OCI-LY1 (cell line): Measurements from ENCODE around the gene CLDN4.
"Not testable (repeated sequence)": the region's sequence is repeated elsewhere in the genome, so short reads cannot be mapped to it uniquely, and the experiment has no call there.

Experiments used
- H2AFZ ChIP-seq: fragments of 200-600 bp; sonication (generic), shearing (Covaris generic); 2 replicates; pipeline ENCODE4 v1.6.0; 2014; ENCODE audit warnings: antibody characterized with exemption, mild to moderate bottlenecking, low read length
- H3F3A ChIP-seq: fragments of 200-600 bp; sonication (generic), shearing (Covaris generic); 2 replicates; pipeline ENCODE4 v1.6.0; 2014; ENCODE audit warnings: mild to moderate bottlenecking, antibody characterized with exemption, low read length, moderate library complexity; ENCODE audit not compliant: insufficient read depth
- H3K27ac ChIP-seq: fragments of 200-600 bp; sonication (generic); 2 replicates; pipeline ENCODE4 v1.5.1; 2014; ENCODE audit warnings: low read length, mixed run types, mild to moderate bottlenecking, low read depth; ENCODE audit not compliant: poor library complexity, severe bottlenecking
- H3K27me3 ChIP-seq: fragments of 200-600 bp; sonication (generic); 2 replicates; pipeline ENCODE4 v1.6.0; 2014; ENCODE audit warnings: antibody characterized with exemption, mild to moderate bottlenecking, low read length, moderate library complexity; ENCODE audit not compliant: insufficient read depth
- H3K36me3 ChIP-seq: fragments of 200-600 bp; sonication (generic); 2 replicates; pipeline ENCODE4 v1.6.1; 2014; ENCODE audit warnings: mild to moderate bottlenecking, antibody characterized with exemption, low read length, moderate library complexity, mixed read lengths; ENCODE audit not compliant: insufficient read depth
- H3K4me1 ChIP-seq: fragments of 200-600 bp; sonication (generic); 2 replicates; pipeline ENCODE4 v1.5.1; 2014; ENCODE audit warnings: mild to moderate bottlenecking, low read length, moderate library complexity; ENCODE audit not compliant: insufficient read depth, severe bottlenecking
- H3K4me2 ChIP-seq: fragments of 200-600 bp; sonication (generic), shearing (Covaris generic); 2 replicates; pipeline ENCODE4 v1.6.1; 2014; ENCODE audit warnings: low read length
- H3K4me3 ChIP-seq: fragments of 200-600 bp; sonication (generic); 2 replicates; pipeline ENCODE4 v1.5.1; 2014; ENCODE audit warnings: low read length, low read depth, mild to moderate bottlenecking, mixed read lengths; ENCODE audit not compliant: poor library complexity, severe bottlenecking
- H3K79me2 ChIP-seq: fragments of 200-600 bp; shearing (Covaris generic); 2 replicates; pipeline ENCODE4 v1.6.1; 2016; ENCODE audit warnings: mixed run types, low read length, mixed read lengths; ENCODE audit not compliant: insufficient read depth
- H3K9ac ChIP-seq: fragments of 200-600 bp; sonication (generic), shearing (Covaris generic); 2 replicates; pipeline ENCODE4 v1.6.1; 2014; ENCODE audit warnings: mild to moderate bottlenecking, low read length, mixed read lengths
- H3K9me2 ChIP-seq: fragments of 200-600 bp; sonication (generic), shearing (Covaris generic); 2 replicates; pipeline ENCODE4 v1.6.1; 2014; ENCODE audit warnings: low read depth, mild to moderate bottlenecking, low read length, mixed read lengths
- H3K9me3 ChIP-seq: fragments of 200-600 bp; shearing (Covaris generic); 2 replicates; pipeline ENCODE4 v1.6.1; 2014; ENCODE audit warnings: low read length, mixed read lengths
- H4K20me1 ChIP-seq: fragments of 200-600 bp; sonication (generic), shearing (Covaris generic); 2 replicates; pipeline ENCODE4 v1.6.0; 2016; ENCODE audit warnings: mild to moderate bottlenecking, low read length; ENCODE audit not compliant: insufficient read depth
- CTCF ChIP-seq: fragments of 200-600 bp; sonication (generic), shearing (Covaris generic); IDR thresholded peaks from 2 replicates; pipeline ENCODE4 v1.5.1; 2017; ENCODE audit warnings: mild to moderate bottlenecking, antibody characterized with exemption, low read length, moderate library complexity, mixed read lengths
- EZH2 ChIP-seq: fragments of 200-600 bp; sonication (generic), shearing (Covaris generic); IDR thresholded peaks from 2 replicates; pipeline ENCODE4 v1.8.0; 2017; ENCODE audit warnings: borderline replicate concordance, mixed run types, mild to moderate bottlenecking, antibody characterized with exemption, low read length, moderate library complexity, mixed read lengths

Gene CLDN4, protein sequence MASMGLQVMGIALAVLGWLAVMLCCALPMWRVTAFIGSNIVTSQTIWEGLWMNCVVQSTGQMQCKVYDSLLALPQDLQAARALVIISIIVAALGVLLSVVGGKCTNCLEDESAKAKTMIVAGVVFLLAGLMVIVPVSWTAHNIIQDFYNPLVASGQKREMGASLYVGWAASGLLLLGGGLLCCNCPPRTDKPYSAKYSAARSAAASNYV

DNA sequence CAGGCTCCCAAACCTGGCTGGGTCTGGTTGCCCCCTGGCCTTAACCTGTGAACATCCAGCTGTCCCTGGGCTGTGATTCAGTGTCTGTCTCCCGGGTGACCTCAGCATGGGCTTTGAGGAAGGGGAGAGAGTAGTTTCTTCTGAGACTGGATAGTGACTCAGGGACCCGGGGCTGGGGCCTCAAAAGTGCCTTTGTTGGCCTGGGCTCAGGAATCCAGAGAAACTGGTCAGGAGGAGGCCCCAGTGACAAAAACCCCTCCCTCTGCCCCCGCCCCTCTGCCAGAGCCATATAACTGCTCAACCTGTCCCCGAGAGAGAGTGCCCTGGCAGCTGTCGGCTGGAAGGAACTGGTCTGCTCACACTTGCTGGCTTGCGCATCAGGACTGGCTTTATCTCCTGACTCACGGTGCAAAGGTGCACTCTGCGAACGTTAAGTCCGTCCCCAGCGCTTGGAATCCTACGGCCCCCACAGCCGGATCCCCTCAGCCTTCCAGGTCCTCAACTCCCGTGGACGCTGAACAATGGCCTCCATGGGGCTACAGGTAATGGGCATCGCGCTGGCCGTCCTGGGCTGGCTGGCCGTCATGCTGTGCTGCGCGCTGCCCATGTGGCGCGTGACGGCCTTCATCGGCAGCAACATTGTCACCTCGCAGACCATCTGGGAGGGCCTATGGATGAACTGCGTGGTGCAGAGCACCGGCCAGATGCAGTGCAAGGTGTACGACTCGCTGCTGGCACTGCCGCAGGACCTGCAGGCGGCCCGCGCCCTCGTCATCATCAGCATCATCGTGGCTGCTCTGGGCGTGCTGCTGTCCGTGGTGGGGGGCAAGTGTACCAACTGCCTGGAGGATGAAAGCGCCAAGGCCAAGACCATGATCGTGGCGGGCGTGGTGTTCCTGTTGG, at the start of gene CLDN4:
CLDN4 (plus strand) TSS at position 316 of the 903 bp plus-strand sequence; CDS start at position 522, 206 bp downstream.
- H3K9me3 ChIP-seq, result no peaks in the 10 kb centered on the region
- no peak within 1 kb of the TSS for H3K4me2 ChIP-seq
- no peak for TF ChIP-seq CTCF
- no peaks in the 10 kb centered on the region for H3K36me3 ChIP-seq
- H2AFZ ChIP-seq, result no peak within 1 kb of the TSS
- H3F3A ChIP-seq, result no peaks in the 10 kb centered on the region
- no peak within 1 kb of the TSS for H3K27ac ChIP-seq
- no peaks in the 10 kb centered on the region; the same call in 1 of the 2 replicates for H3K27me3 ChIP-seq
- H3K4me1 ChIP-seq, result no peaks in the 10 kb centered on the region
- H3K79me2 ChIP-seq, result no peaks in the 10 kb centered on the region
- no peaks in the 10 kb centered on the region for H3K9me2 ChIP-seq
- H4K20me1 ChIP-seq, result no peaks in the 10 kb centered on the region
- H3K4me3 ChIP-seq, result no peak within 1 kb of the TSS
- H3K9ac ChIP-seq, result no peak within 1 kb of the TSS

GRCh38 chr7:73786588-73786987, 44.2 kb upstream of the CLDN4 start:
- no peaks in the 10 kb centered on the region for H3K79me2 ChIP-seq
- H4K20me1 ChIP-seq, result no peaks in the 10 kb centered on the region
- no peak overlapping the region for H3K4me3 ChIP-seq
- no peaks in the 10 kb centered on the region; the same call in 1 of the 2 replicates for H3K27me3 ChIP-seq
- no peak overlapping the region for H3K27ac ChIP-seq
- no peak overlapping the region for H2AFZ ChIP-seq
- no peak overlapping the region for H3K9ac ChIP-seq
- TF ChIP-seq CTCF (no peak), EZH2 (no peak)
- no peaks in the 10 kb centered on the region for H3K9me2 ChIP-seq
- no peaks in the 10 kb centered on the region for H3K36me3 ChIP-seq
- no peak overlapping the region for H3K4me2 ChIP-seq
- peaks cover 7% of the 10 kb centered on the region for H3K9me3 ChIP-seq
- H3F3A ChIP-seq, result no peaks in the 10 kb centered on the region
- H3K4me1 ChIP-seq, result no peaks in the 10 kb centered on the region

DNA sequence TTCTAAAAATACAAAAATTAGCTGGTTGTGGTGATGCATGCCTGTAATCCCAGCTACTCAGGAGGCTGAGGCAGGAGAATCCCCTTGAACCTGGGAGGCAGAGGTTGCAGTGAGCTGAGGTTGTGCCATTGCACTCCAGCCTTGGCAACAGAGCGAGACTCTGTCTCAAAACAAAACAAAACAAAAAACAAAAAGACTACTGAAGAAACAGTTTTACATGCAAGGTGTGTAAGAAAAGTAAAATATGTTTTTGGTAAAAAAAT, 43.1 kb upstream of the CLDN4 start:
- H3K36me3 ChIP-seq, H3K9me2 ChIP-seq, H3F3A ChIP-seq, H3K27me3 ChIP-seq, H3K9ac ChIP-seq, H3K4me1 ChIP-seq, H4K20me1 ChIP-seq, H2AFZ ChIP-seq, H3K9me3 ChIP-seq, H3K79me2 ChIP-seq, H3K4me2 ChIP-seq, H3K4me3 ChIP-seq, H3K27ac ChIP-seq: not testable (repeated sequence)
